ENCODE measurements around the gene RNF19B.
"Not testable (repeated sequence)": the region's sequence is repeated elsewhere in the genome, so short reads cannot be mapped to it uniquely, and the experiment has no call there.

RNF19B gene

DNA sequence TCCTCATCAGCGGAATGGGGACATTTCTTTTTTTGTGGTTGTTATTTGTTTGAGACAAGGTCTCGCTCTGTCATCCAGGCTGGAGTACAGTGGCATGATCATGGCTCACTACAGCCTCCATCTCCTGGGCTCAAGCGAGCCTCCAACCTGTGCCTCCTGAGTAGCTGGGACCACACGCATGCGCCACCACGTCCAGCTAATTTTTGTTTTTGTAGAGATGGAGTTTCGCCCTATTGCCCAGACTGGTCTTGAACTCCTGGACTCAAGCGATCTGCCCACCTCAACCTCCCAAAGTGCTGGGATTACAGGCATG, 28.7 kb upstream of the RNF19B start:
- FAIRE-seq, result peak; percentile 8
- not testable (repeated sequence) for DNase-seq (ENCODE audit: insufficient read length, low spot score)

DNA sequence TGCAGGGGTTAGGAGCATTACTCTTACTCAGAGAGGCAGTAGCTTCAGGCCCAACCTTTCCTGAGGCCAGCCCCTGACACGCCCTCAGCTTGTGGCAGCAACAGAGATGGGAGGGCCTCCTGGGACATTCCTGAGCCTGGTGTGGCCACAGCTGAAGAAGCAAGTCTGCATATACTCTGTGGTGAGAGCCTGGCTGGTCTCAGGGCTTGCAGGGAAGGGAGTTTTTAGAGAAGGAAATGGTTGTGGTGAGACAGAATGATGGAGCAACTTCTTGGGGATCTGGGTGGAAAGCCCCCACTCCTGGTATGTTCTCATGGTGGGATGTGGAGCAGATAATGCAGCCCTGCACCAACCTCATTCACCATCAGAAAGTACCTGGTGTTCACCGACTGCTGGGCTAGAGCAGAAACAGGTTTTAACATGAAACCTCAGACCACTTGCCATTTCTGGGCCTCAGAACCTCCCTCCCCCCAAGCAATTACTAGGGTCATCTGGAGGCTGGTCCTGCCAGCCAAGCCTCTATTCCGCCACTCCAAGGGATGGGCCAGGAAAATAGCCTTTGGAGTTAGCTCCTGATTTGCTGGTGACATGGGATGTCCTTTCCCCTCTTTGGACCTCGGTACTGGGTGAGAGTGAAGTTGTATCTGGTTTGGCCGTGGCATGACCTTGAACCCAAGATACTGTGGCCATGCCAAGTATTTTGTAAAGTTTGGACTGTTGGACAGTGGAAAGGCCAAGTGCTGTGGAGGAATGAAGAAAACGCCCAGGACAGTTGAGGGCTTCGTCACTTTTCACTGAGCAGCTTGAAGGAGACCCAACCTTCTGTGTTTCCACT, 28.1 kb upstream of the RNF19B start:
- DNase-seq (ENCODE audit: insufficient read length, low spot score) (peak; percentile 44), FAIRE-seq (peak; percentile 91)

GRCh38 chr1:32991819-32992488, 27.3 kb upstream of the RNF19B start:
- DNase-seq (ENCODE audit: insufficient read length, low spot score) (no peak), FAIRE-seq (no peak)

DNA sequence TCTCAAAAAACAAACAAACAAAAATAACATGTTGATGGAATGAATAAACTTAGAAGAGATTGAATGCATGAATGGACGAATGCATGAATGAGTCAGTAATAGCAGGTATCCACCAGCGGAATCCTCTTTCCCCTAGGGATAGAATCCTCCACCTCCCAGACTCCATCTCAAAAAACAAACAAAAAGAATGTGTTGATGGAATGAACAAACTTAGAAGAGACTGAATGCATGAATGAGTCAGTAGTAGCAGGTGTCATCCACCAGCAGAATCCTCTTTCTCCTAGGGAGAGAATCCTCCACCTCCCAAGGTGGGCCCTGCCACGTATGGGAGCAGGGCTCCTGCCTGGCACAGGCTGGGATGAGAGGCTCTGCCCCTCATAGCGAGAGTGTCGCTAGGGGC, 26.8 kb upstream of the RNF19B start:
- no peak for FAIRE-seq
- DNase-seq (ENCODE audit: insufficient read length, low spot score), result no peak

GRCh38 chr1:32990887-32991286, 26.3 kb upstream of the RNF19B start:
- no peak for FAIRE-seq

DNA sequence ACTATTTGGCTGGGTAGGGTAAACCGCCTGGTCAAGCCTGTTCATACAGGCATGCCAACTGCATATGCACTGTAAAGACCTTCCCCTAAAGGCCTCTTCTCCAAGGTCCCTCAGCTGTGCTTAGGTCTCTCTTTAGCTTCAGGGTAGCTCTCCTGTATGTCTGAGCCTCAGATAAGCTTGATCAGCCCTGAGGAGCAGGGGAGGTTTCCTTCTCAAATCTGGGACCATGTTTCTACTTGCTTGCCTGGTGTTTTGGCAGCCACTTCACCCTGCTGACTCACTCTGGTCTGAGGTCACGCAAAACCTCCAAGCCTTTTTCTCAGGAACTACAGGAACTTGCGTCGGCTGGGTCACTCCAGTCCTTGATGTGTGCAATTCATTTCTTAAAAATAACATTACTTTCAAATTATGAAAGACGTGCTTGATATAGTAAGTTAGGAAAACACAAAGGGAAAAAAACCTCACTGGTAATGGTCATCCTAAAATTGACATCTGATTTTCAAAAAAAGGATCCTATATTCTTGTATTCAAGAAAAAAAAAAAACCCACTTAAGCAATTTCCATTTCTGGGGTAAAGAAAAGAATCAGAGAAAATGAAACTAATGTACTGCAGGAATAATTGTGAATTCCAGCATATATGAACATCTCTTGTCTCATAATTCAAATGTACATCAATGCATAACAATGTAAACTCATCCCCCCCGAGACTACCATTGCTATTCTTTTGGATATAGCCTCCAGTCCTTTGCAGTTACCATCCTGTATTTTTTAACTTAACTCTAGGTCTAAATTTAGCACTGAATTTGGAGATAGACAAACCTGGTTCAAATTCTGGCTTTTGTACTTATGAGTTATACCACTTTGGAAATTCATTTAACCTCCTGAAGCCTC, 24.8 kb upstream of the RNF19B start:
- FAIRE-seq, result peak; percentile 37
- no peak for DNase-seq (ENCODE audit: insufficient read length, low spot score)

More at GRCh38 chr1:32990887-32991286, 26.3 kb upstream of the RNF19B start:
- DNase-seq (ENCODE audit: insufficient read length, low spot score), result no peak

- DNase-seq (ENCODE audit: insufficient read length, low spot score) (no peak), FAIRE-seq (no peak)
These were observed 24.1 kb upstream of the RNF19B start for GRCh38 chr1:32988665-32989064.

DNA sequence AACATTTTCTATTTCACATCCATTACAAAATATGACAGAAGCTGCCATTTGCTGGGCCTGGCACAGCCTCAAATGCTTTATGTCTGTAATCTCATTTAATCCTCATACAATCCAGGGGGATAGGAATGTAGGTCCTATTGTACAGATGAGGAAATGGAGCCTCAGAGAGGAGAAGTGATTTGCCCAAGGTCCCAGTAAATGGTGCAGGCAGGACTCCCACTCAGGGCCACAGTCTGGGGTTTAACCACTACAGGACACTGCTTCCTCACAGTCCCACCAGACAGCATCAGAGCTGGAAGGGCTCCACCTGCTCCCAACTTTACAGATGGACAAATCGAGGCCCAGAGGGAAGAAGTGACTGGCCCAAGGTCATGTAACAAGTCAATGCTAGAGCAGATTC, 20.6 kb upstream of the RNF19B start:
- DNase-seq (ENCODE audit: insufficient read length, low spot score) (no peak), FAIRE-seq (no peak)

- no peak for DNase-seq (ENCODE audit: insufficient read length, low spot score)
- FAIRE-seq, result no peak
These were observed 20.0 kb upstream of the RNF19B start for GRCh38 chr1:32984455-32985171.

GRCh38 chr1:32984090-32984454, 19.5 kb upstream of the RNF19B start:
- FAIRE-seq, result no peak
- DNase-seq (ENCODE audit: insufficient read length, low spot score), result no peak

- FAIRE-seq (no peak), DNase-seq (ENCODE audit: insufficient read length, low spot score) (no peak)
These were observed 18.4 kb upstream of the RNF19B start for GRCh38 chr1:32983020-32983419.

DNA sequence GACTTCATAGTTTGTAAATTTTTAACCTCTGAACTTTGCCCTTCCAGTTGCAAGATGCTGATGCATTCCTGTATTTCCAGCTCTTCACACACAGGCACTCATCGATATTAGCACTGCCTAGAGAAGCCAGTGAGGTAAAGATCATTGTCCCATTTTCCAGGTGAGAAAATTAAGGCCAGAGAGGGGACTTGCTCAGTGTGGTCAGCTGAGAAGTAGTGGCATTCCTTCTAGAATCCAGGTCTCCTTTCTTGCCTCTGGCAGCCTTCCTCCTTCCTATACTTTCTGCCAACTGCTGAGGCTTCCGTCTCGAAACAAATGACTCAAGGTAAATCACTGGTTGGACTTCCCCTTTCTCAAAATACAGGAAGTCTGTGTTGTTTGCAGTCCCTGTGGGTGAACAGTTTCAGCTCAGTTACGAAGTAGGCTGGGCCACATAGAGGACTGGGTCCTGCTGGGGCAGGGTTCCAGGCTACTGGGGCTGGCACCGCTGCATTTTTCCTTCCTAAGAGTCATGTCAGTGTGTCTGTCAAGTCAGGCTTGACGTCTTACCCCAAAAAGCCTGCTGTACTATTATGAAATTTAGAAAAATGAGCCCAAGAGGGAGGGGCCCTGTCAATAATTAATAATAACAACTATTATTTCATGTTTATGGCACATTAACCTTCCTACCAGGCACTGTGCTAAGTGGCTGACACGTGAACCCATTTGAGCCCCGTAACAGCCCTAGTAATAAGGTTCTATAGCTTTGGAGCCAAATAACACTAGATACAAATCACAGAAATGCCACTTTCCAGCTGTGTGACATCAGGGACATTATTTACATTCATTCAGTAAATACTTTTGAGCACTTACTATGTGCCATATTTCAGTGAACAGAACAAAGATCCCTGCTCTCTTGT, 16.6 kb upstream of the RNF19B start:
- DNase-seq (ENCODE audit: insufficient read length, low spot score) (peak; percentile 80), FAIRE-seq (peak; percentile 97)

DNA sequence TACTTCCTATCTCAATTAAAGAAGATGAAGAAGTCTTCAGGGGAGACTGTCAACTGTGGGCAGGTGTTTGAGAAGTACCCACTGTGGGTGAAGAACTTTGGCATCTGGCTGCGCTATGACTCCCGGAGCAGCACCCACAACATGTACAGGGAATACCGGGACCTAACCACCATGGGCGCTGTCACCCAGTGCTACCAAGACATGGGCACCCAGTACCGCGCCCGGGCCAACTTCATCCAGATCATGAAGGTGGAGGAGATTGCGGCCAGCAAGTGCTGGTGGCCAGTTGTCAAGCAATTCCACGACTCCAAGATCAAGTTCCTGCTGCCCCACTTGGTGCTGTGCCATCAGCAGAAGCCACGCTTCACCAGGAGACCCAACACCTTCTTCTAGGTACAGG, 15.5 kb upstream of the RNF19B start:
- no peak for FAIRE-seq
- no peak for DNase-seq (ENCODE audit: insufficient read length, low spot score)

GRCh38 chr1:32978854-32979253, 14.2 kb upstream of the RNF19B start:
- FAIRE-seq, result no peak
- no peak for DNase-seq (ENCODE audit: insufficient read length, low spot score)

DNA sequence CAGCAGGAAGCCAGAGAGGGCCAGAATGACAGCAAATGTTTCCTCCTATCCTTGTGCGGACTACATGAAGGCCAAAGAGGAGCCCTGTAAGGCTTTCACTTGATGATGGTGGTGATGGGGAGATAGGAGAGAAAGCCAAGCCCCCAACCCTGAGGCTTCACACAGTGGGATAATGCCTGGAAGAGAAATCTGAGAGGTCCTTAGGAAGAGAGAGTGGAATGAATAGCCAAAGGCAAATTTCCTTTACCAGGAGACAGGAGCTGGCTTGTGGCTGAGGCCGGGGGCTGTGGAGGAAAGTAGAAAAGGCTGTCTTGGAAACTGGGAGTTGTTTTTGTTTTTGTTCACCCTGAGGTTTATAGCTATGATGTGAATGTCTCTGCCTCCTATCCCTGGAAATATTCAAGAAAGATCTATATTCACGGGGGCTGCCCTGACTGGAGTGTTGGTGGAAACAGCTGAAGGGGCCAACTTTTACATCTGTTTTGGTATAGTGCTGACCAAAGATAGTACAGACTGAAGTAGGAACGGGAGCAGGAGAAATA, 13.0 kb upstream of the RNF19B start:
- FAIRE-seq, result no peak
- no peak for DNase-seq (ENCODE audit: insufficient read length, low spot score)

DNA sequence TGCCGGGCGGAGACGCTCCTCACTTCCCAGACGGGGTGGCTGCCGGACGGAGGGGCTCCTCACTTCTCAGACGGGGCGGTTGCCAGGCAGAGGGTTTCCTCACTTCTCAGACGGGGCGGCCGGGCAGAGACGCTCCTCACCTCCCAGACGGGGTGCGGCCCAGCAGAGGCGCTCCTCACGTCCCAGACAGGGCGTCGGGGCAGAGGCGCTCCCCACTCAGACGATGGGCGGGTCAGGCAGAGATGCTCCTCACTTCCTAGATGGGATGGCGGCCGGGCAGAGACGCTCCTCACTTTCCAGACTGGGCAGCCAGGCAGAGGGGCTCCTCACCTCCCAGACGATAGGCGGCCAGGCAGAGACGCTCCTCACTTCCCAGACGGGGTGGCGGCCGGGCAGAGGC, 10.4 kb upstream of the RNF19B start:
- not testable (repeated sequence) for DNase-seq (ENCODE audit: insufficient read length, low spot score); FAIRE-seq

- not testable (repeated sequence) for DNase-seq (ENCODE audit: insufficient read length, low spot score); FAIRE-seq
These were observed 8.8 kb upstream of the RNF19B start for GRCh38 chr1:32973458-32973857.

DNA sequence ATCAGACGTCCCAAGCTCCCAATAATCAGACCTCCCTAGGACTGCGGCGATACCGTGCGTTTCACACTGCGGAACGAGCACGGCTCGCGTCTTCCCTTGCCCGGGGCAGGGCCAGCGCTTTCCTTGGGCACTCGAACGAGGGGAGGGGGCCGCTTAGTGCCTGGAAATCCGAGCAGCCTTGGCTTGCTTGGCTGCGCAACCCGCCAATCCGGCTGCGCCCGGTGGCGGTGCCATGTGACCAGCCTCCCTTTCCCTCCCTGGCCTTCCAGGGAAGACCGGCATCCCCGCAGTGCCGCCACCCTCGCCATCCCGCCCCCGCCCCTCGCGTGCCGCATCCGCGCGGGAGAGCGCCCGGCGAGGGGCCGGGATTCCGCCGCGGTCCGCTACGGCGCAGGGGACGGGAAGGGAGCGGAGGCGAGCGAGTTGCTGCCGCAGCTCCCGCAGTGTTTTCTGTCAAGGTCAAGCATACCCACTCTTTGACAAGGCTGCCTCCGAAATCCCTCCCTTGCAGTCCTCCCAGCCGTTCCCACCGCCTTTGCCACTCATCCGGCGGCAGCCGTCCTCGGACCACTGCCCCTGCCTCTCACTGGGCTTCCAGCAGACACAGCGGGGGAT, 8.3 kb upstream of the RNF19B start:
- FAIRE-seq (no peak), DNase-seq (ENCODE audit: insufficient read length, low spot score) (no peak)

GRCh38 chr1:32971576-32971975, 7.0 kb upstream of the RNF19B start:
- no peak for FAIRE-seq
- no peak for DNase-seq (ENCODE audit: insufficient read length, low spot score)
